Keratinocyte (primary cell): Measurements from ENCODE around the gene RAB11FIP5.

Experiments
- CTCF ChIP-seq, 3 experiments: IDR thresholded peaks in 1 of 3; conservative IDR thresholded peaks in 1 of 3; optimal IDR thresholded peaks in 1 of 3; 2 replicates in 2 of 3; 3 replicates in 1 of 3; pipeline versions ENCODE3 to v1.5.1; 2011; ENCODE audit warnings: low read length in 3 of 3, mild to moderate bottlenecking in 3 of 3, moderate library complexity in 2 of 3, control low read depth in 1 of 3, inconsistent platforms in 1 of 3; ENCODE audit not compliant: insufficient read depth in 2 of 3; ENCODE audit errors: extremely low read depth in 1 of 3
- EZH2 ChIP-seq: IDR thresholded peaks from one replicate; pipeline ENCODE4 v1.6.1; 2012; ENCODE audit warnings: inconsistent platforms, mild to moderate bottlenecking, low read length, moderate library complexity

- TF ChIP-seq EZH2 = no peak
- TF ChIP-seq CTCF (optimal IDR thresholded peaks at IDR 0.05 in 1 of 3, IDR thresholded peaks at IDR 0.05 in 1 of 3, conservative IDR thresholded peaks at IDR 0.05 in 1 of 3; ENCODE audit: extremely low read depth in 1 of 3, insufficient read depth in 2 of 3, low read length in 3 of 3) = no peak
Measured at GRCh38 chr2:73050121-73050545, 62.6 kb downstream of the RAB11FIP5 start.
